ENCODE results near the gene TCEA2. TPM values are rescaled to one million over a fixed set of nuclear protein-coding genes. Genes with fewer than 3 reads are reported as not detected.
A peak's percentile ranks its signal among the peaks of the same experiment; 100 is the strongest.

TCEA2 gene
- total RNA-seq, 2 donors from 2014 or later: 17.8 to 25.5 TPM

GRCh38 chr20:64112691-64113443, 49.9 kb downstream of the TCEA2 start:
- no peaks in the 10 kb centered on the region for H3K4me1 ChIP-seq
- no peaks in the 10 kb centered on the region for H3K9me3 ChIP-seq
- no peak overlapping the region for H3K27ac ChIP-seq
- H3K36me3 ChIP-seq: no peaks in the 10 kb centered on the region
- DNase-seq (ENCODE audit: low spot score): peak; percentile 47
- TF ChIP-seq CTCF (IDR thresholded peaks at IDR 0.05): no peak
- no peak overlapping the region for H3K4me3 ChIP-seq
- no peaks in the 10 kb centered on the region for H3K27me3 ChIP-seq

GRCh38 chr20:64113444-64113775, 50.4 kb downstream of the TCEA2 start:
- no peak overlapping the region for H3K4me3 ChIP-seq
- no peaks in the 10 kb centered on the region for H3K9me3 ChIP-seq
- H3K36me3 ChIP-seq: no peaks in the 10 kb centered on the region
- no peak overlapping the region for H3K27ac ChIP-seq
- peak; percentile 47 for DNase-seq (ENCODE audit: low spot score)
- no peaks in the 10 kb centered on the region for H3K4me1 ChIP-seq
- no peak for TF ChIP-seq CTCF (IDR thresholded peaks at IDR 0.05)
- no peaks in the 10 kb centered on the region for H3K27me3 ChIP-seq

- H3K4me3 ChIP-seq: no peak overlapping the region
- H3K36me3 ChIP-seq: no peaks in the 10 kb centered on the region
- H3K4me1 ChIP-seq: no peaks in the 10 kb centered on the region
- TF ChIP-seq CTCF (IDR thresholded peaks at IDR 0.05): no peak
- H3K27me3 ChIP-seq: no peaks in the 10 kb centered on the region
- no peaks in the 10 kb centered on the region for H3K9me3 ChIP-seq
- DNase-seq (ENCODE audit: low spot score): no peak
- no peak overlapping the region for H3K27ac ChIP-seq
These were observed 50.9 kb downstream of the TCEA2 start for GRCh38 chr20:64113796-64114355.

GRCh38 chr20:64114356-64114971, 51.5 kb downstream of the TCEA2 start:
- H3K4me3 ChIP-seq: no peak overlapping the region
- no peaks in the 10 kb centered on the region for H3K27me3 ChIP-seq
- no peaks in the 10 kb centered on the region for H3K36me3 ChIP-seq
- H3K4me1 ChIP-seq: no peaks in the 10 kb centered on the region
- peak; percentile 52 for DNase-seq (ENCODE audit: low spot score)
- no peaks in the 10 kb centered on the region for H3K9me3 ChIP-seq
- TF ChIP-seq CTCF (IDR thresholded peaks at IDR 0.05): no peak
- no peak overlapping the region for H3K27ac ChIP-seq

- no peaks in the 10 kb centered on the region for H3K27me3 ChIP-seq
- no peak for TF ChIP-seq CTCF (IDR thresholded peaks at IDR 0.05)
- peaks cover 0 to 4% of the 10 kb centered on the region in 2 donors for H3K4me1 ChIP-seq
- no peaks in the 10 kb centered on the region for H3K9me3 ChIP-seq
- peak; percentile 44 for DNase-seq (ENCODE audit: low spot score)
- no peak overlapping the region for H3K27ac ChIP-seq
- no peaks in the 10 kb centered on the region for H3K36me3 ChIP-seq
- H3K4me3 ChIP-seq: no peak overlapping the region
These were observed 52.3 kb downstream of the TCEA2 start for GRCh38 chr20:64115171-64115911.
